SU-DHL-6 (cell line): ENCODE data around the gene MEF2D.

Source experiments
- H2AFZ ChIP-seq: fragments of 200-600 bp; sonication (generic); 2 replicates; pipeline ENCODE4 v1.6.1; 2014; ENCODE audit warnings: low read depth, mild to moderate bottlenecking, moderate library complexity, mixed read lengths, antibody characterized with exemption, low read length; ENCODE audit not compliant: severe bottlenecking
- H3F3A ChIP-seq: fragments of 200-600 bp; shearing (Covaris generic); 2 replicates; pipeline ENCODE4 v1.6.0; 2016; ENCODE audit warnings: antibody characterized with exemption, mild to moderate bottlenecking; ENCODE audit not compliant: insufficient read depth
- H3K27ac ChIP-seq: fragments of 200-600 bp; sonication (generic); 2 replicates; pipeline ENCODE4 v1.5.1; 2016; ENCODE audit warnings: low read depth, mild to moderate bottlenecking, low read length, moderate library complexity, mixed read lengths
- H3K27me3 ChIP-seq: fragments of 200-600 bp; sonication (generic), shearing (Covaris generic); 2 replicates; pipeline ENCODE4 v1.6.0; 2014; ENCODE audit warnings: mild to moderate bottlenecking, low read length
- H3K36me3 ChIP-seq: fragments of 200-600 bp; sonication (generic); 2 replicates; pipeline ENCODE4 v1.6.1; 2014; ENCODE audit warnings: mild to moderate bottlenecking, low read length, mixed read lengths
- H3K4me2 ChIP-seq: fragments of 300-600, 200-600 bp; shearing (Covaris generic), sonication (generic); 2 replicates; pipeline ENCODE4 v1.6.0; 2014; ENCODE audit warnings: low read length, low read depth, mild to moderate bottlenecking; ENCODE audit not compliant: poor library complexity, severe bottlenecking
- H3K4me3 ChIP-seq: fragments of 200-600 bp; sonication (generic); 2 replicates; pipeline ENCODE4 v1.5.1; 2014; ENCODE audit warnings: antibody characterized with exemption, low read length, mild to moderate bottlenecking, mixed read lengths; ENCODE audit not compliant: insufficient read depth, poor library complexity, severe bottlenecking
- H3K79me2 ChIP-seq: fragments of 200-600 bp; sonication (generic); 2 replicates; pipeline ENCODE4 v1.6.1; 2014; ENCODE audit warnings: mild to moderate bottlenecking, low read length, moderate library complexity; ENCODE audit not compliant: insufficient read depth
- H3K9ac ChIP-seq: fragments of 200-600 bp; sonication (generic); 2 replicates; pipeline ENCODE4 v1.7.0; 2014; ENCODE audit warnings: mild to moderate bottlenecking, low read length
- H3K9me2 ChIP-seq: fragments of 200-600 bp; sonication (generic); replicated peaks from 2 replicates; pipeline ENCODE4 v1.6.1; 2014; ENCODE audit warnings: low read length; ENCODE audit not compliant: insufficient read depth
- H3K9me3 ChIP-seq: fragments of 200-600 bp; sonication (generic); 2 replicates; pipeline ENCODE4 v1.6.1; 2014; ENCODE audit warnings: low read length, mixed read lengths; ENCODE audit not compliant: insufficient read depth
- H4K20me1 ChIP-seq: fragments of 200-600 bp; sonication (generic); 2 replicates; pipeline ENCODE4 v1.6.1; 2014; ENCODE audit warnings: low read depth, mild to moderate bottlenecking, antibody characterized with exemption, low read length, moderate library complexity, mixed read lengths
- CTCF ChIP-seq: fragments of 200-600 bp; sonication (generic); IDR thresholded peaks from one replicate; pipeline ENCODE4 v1.5.1; 2017; ENCODE audit warnings: antibody characterized with exemption, mild to moderate bottlenecking, low read length, moderate library complexity; ENCODE audit not compliant: insufficient read depth, poor library complexity, severe bottlenecking
- EZH2phosphoT487 ChIP-seq: fragments of 200-600 bp; sonication (generic), shearing (Covaris generic); conservative IDR thresholded peaks from 2 replicates; pipeline ENCODE4 v1.6.1; 2018; ENCODE audit warnings: mild to moderate bottlenecking, antibody characterized with exemption, low read length, moderate library complexity, mixed read lengths

The MEF2D gene

GRCh38 chr1:156468693-156469345, 31.8 kb downstream of the MEF2D start:
- no peak overlapping the region for H3K4me3 ChIP-seq
- no peak overlapping the region for H3K4me2 ChIP-seq
- H3K27ac ChIP-seq, result no peak overlapping the region
- H3F3A ChIP-seq, result 0 out of 2 replicates have a peak, but pooled peaks cover 4% of the 10 kb centered on the region
- no peaks in the 10 kb centered on the region for H3K9me2 ChIP-seq
- H3K9ac ChIP-seq, result no peak overlapping the region
- H3K9me3 ChIP-seq, result no peaks in the 10 kb centered on the region
- H2AFZ ChIP-seq, result no peak overlapping the region
- H3K27me3 ChIP-seq, result no peaks in the 10 kb centered on the region
- TF ChIP-seq CTCF, result no peak
- no peak for TF ChIP-seq EZH2phosphoT487
- no peaks in the 10 kb centered on the region for H4K20me1 ChIP-seq
- peaks cover 6% of the 10 kb centered on the region; the same call in 1 of the 2 replicates for H3K36me3 ChIP-seq
- H3K79me2 ChIP-seq, result no peaks in the 10 kb centered on the region

- Histone ChIP-seq H3K79me2 (no peaks in the 10 kb centered on the region), H3K27me3 (no peaks in the 10 kb centered on the region), H3F3A (0 out of 2 replicates have a peak, but pooled peaks cover 4% of the 10 kb centered on the region), H3K9me2 (no peaks in the 10 kb centered on the region), H3K36me3 (peaks cover 3% of the 10 kb centered on the region; the same call in 1 of the 2 replicates), H3K9me3 (no peaks in the 10 kb centered on the region), H2AFZ (no peak overlapping the region), H4K20me1 (no peaks in the 10 kb centered on the region), H3K4me3 (no peak overlapping the region), H3K4me2 (no peak overlapping the region), H3K9ac (no peak overlapping the region), H3K27ac (no peak overlapping the region)
- no peak for TF ChIP-seq CTCF
- TF ChIP-seq EZH2phosphoT487, result no peak
These were observed 32.7 kb downstream of the MEF2D start for GRCh38 chr1:156467906-156468305.

- Histone ChIP-seq H3K27me3 (no peaks in the 10 kb centered on the region), H2AFZ (no peak overlapping the region), H3K27ac (no peak overlapping the region), H4K20me1 (no peaks in the 10 kb centered on the region), H3K9ac (no peak overlapping the region), H3K4me2 (no peak overlapping the region), H3K4me3 (no peak overlapping the region), H3K36me3 (peaks cover 3% of the 10 kb centered on the region; the same call in 1 of the 2 replicates), H3K9me2 (no peaks in the 10 kb centered on the region), H3K79me2 (no peaks in the 10 kb centered on the region), H3K9me3 (no peaks in the 10 kb centered on the region), H3F3A (0 out of 2 replicates have a peak, but pooled peaks cover 4% of the 10 kb centered on the region)
- TF ChIP-seq CTCF, result no peak
- TF ChIP-seq EZH2phosphoT487, result no peak
These were observed 33.2 kb downstream of the MEF2D start for GRCh38 chr1:156467385-156467784.
